Epithelial cell of proximal tubule (primary cell): ENCODE data around the gene RHCG. TPM values are rescaled to one million over a fixed set of nuclear protein-coding genes. Genes with fewer than 3 reads are reported as not detected.

ENCODE experiments used
- DNase-seq: peaks from one replicate; pipeline ENCODE4 v3.0.0-alpha.2; 2011; ENCODE audit warnings: low read depth
- H3K4me3 ChIP-seq: 2 replicates; pipeline ENCODE4 v1.5.1; 2011; ENCODE audit warnings: low read depth, mild to moderate bottlenecking, low read length
- total RNA-seq: library from RNA; depleted of rRNA; stranded (reverse); fragments of >200 nt; gene quantifications from 2 replicates; pipeline ENCODE4 v1.2.3, GENCODE V29; 2015
- TF ChIP-seq, protein P1 (sequence below): conservative IDR thresholded peaks from 2 replicates; pipeline ENCODE4 v1.5.1; 2012; ENCODE audit warnings: low read depth, mild to moderate bottlenecking, low read length

RHCG gene
- total RNA-seq, 1 donor from 2014 or later: not detected

- no peak overlapping the region for H3K4me3 ChIP-seq
- TF ChIP-seq, protein P1, sequence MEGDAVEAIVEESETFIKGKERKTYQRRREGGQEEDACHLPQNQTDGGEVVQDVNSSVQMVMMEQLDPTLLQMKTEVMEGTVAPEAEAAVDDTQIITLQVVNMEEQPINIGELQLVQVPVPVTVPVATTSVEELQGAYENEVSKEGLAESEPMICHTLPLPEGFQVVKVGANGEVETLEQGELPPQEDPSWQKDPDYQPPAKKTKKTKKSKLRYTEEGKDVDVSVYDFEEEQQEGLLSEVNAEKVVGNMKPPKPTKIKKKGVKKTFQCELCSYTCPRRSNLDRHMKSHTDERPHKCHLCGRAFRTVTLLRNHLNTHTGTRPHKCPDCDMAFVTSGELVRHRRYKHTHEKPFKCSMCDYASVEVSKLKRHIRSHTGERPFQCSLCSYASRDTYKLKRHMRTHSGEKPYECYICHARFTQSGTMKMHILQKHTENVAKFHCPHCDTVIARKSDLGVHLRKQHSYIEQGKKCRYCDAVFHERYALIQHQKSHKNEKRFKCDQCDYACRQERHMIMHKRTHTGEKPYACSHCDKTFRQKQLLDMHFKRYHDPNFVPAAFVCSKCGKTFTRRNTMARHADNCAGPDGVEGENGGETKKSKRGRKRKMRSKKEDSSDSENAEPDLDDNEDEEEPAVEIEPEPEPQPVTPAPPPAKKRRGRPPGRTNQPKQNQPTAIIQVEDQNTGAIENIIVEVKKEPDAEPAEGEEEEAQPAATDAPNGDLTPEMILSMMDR: no peak
- DNase-seq: no peak
These were observed 34.6 kb upstream of the RHCG start for GRCh38 chr15:89530976-89531375.

GRCh38 chr15:89528757-89529352, 32.5 kb upstream of the RHCG start:
- DNase-seq: no peak
- TF ChIP-seq, protein P1: no peak
- no peak overlapping the region for H3K4me3 ChIP-seq

GRCh38 chr15:89526601-89527441, 30.4 kb upstream of the RHCG start:
- DNase-seq: no peak
- no peak overlapping the region for H3K4me3 ChIP-seq
- TF ChIP-seq, protein P1: no peak

DNA sequence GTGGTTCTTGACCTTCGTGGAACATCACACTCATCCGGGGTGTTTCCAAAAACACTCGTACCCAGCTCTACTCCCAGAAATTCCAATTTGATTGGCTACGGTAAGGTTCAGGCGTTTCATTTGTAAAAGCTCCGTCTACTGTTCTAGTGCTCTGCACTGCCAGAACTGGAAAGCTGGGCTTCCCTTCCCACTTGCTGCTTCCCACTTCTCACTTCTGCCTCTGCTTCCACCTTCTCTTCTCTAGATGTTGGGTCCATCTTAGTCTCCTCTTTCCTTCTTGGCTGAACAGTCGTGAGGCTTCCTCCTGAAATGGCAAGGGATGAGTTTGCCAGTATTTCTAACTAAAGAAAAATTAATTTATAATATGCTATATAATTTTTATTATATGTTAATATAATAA, 29.8 kb upstream of the RHCG start:
- no peak for DNase-seq
- TF ChIP-seq, protein P1: no peak

GRCh38 chr15:89524184-89524583, 27.8 kb upstream of the RHCG start:
- DNase-seq: no peak
- TF ChIP-seq, protein P1: no peak
- no peak overlapping the region for H3K4me3 ChIP-seq

More for the DNA sequence above, 29.8 kb upstream of the RHCG start:
- H3K4me3 ChIP-seq: no peak overlapping the region

GRCh38 chr15:89523101-89523500, 26.7 kb upstream of the RHCG start:
- DNase-seq: no peak
- no peak overlapping the region for H3K4me3 ChIP-seq
- TF ChIP-seq, protein P1: no peak

DNA sequence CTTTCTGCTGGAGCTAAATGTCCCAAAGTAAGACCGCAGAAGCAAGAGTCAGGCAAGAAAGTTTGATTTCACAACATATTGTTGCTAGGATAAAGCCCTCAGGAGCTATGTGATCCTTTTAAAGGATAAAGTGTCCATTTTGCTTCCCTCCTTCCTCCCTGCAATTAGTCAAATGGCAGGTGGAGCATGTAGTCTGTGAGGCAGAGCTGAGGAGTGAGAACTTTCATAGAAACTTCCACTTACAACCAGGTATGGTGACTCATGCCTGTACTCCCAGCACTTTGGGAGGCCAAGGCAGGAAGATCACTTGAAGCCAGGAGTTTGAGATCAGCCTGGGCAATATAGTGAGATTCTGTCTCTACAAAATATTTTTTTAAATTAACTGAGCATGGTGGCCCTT, 25.2 kb upstream of the RHCG start:
- no peak for DNase-seq
- H3K4me3 ChIP-seq: no peak overlapping the region
- TF ChIP-seq, protein P1: no peak
